Body of pancreas (tissue), 4 donors: ENCODE data around the gene SYNGR3.
A peak's percentile ranks its signal among the peaks of the same experiment; 100 is the strongest.

Source experiments
- POLR2A ChIP-seq, 3 donors: fragments of 450-650 bp; IDR thresholded peaks; one replicate each; pipeline ENCODE4 v1.6.1; 2016; ENCODE audit warnings: antibody characterized with exemption in 3 of 3, mild to moderate bottlenecking in 2 of 3
- TF ChIP-seq, protein P1 (sequence below), 7 experiments: fragments of 450-650 bp in 4 of 7; fragments of 200-600 bp in 3 of 7; sonication (generic) in 3 of 7; IDR thresholded peaks; one replicate each; pipeline ENCODE4 v1.5.1; 2016 to 2019; ENCODE audit warnings: antibody characterized with exemption in 7 of 7

DNA sequence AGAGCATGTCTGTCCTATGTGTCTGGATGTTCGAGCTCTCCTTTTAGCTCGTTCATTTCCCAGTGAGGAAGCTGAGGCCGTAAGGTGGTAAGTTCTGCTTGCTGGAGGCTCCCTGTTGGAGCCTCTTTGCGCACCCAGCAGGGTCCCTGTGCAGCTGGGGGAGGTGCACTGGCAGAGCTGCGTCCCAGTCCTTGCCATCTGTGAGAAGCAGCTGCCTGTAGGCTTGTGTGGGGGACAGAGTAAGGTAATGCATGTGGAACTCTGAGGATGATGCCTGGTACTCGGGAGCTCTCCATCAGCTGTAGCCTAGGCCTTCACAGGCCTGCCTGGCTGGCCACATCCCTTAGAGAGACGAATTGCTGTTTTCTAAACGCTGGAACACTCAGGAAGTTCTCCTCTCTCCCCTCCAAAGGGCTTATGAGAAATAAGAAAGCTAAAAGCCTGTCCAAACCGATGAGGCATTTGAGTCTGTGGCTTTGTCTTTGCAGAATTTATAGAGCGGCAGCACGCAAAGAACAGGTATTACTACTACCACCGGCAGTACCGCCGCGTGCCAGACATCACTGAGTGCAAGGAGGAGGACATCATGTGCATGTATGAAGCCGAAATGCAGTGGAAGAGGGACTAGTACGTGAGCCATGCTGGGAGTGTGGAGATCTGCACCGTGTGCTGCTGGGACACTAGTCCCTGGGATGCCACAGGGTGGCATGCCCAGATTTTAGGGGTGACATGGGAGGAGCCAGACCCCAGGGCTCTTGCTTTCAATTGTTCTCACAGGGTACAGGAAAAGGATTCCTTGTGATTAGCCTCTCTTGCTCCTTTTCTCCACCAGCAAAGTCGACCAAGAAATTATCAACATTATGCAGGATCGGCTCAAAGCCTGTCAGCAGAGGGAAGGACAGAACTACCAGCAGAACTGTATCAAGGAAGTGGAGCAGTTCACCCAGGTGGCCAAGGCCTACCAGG, 28.8 kb upstream of the SYNGR3 start:
- TF ChIP-seq, protein P1, sequence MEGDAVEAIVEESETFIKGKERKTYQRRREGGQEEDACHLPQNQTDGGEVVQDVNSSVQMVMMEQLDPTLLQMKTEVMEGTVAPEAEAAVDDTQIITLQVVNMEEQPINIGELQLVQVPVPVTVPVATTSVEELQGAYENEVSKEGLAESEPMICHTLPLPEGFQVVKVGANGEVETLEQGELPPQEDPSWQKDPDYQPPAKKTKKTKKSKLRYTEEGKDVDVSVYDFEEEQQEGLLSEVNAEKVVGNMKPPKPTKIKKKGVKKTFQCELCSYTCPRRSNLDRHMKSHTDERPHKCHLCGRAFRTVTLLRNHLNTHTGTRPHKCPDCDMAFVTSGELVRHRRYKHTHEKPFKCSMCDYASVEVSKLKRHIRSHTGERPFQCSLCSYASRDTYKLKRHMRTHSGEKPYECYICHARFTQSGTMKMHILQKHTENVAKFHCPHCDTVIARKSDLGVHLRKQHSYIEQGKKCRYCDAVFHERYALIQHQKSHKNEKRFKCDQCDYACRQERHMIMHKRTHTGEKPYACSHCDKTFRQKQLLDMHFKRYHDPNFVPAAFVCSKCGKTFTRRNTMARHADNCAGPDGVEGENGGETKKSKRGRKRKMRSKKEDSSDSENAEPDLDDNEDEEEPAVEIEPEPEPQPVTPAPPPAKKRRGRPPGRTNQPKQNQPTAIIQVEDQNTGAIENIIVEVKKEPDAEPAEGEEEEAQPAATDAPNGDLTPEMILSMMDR (IDR thresholded peaks at IDR 0.05) = no peak
- peak in 2 of 3 donors; percentile 30 to 38 for TF ChIP-seq POLR2A (IDR thresholded peaks at IDR 0.05)
